OCI-LY7 (cell line): Measurements from ENCODE around the gene TK2. TPM values are rescaled to one million over a fixed set of nuclear protein-coding genes. Genes with fewer than 3 reads are reported as not detected.
A peak's percentile ranks its signal among the peaks of the same experiment; 100 is the strongest.

Source experiments
- BruUV-seq: library from RNA; stranded (reverse); fragments of 400-500 nt; replicated peaks from 2 replicates; lab custom pipeline; 2021; lab: Mats Ljungman, UMichigan
- CTCF ChIA-PET: fragments of 300-600 bp; sonication (Branson Sonifier 250); formaldehyde crosslinking; loops from one replicate; lab custom pipeline; 2022; ENCODE audit warnings: antibody characterized with exemption; ENCODE audit not compliant: unreplicated experiment; lab: Charles Lee
- POLR2A ChIA-PET: fragments of 300-600 bp; sonication (Branson Sonifier 250); formaldehyde crosslinking; loops from one replicate; lab custom pipeline; 2022; ENCODE audit warnings: antibody characterized with exemption; lab: Charles Lee
- DNase-seq: peaks from one replicate; pipeline ENCODE4 v3.0.0-alpha.2; 2015; ENCODE audit warnings: low spot score
- H2AFZ ChIP-seq: fragments of 200-600 bp; sonication (generic), shearing (Covaris generic); 2 replicates; pipeline ENCODE4 v1.6.1; 2014; ENCODE audit warnings: mild to moderate bottlenecking, antibody characterized with exemption, low read length, moderate library complexity
- H3K27ac ChIP-seq: fragments of 200-600 bp; sonication (generic); 2 replicates; pipeline ENCODE4 v1.5.1; 2014; ENCODE audit warnings: mixed run types, low read depth, mild to moderate bottlenecking, moderate library complexity, low read length, inconsistent platforms; ENCODE audit not compliant: poor library complexity, severe bottlenecking
- H3K36me3 ChIP-seq: fragments of 200-600 bp; sonication (generic); 2 replicates; pipeline ENCODE4 v1.6.1; 2014; ENCODE audit warnings: mild to moderate bottlenecking, antibody characterized with exemption, low read length, moderate library complexity, mixed read lengths; ENCODE audit not compliant: insufficient read depth
- H3K4me1 ChIP-seq: fragments of 200-600 bp; sonication (generic); 2 replicates; pipeline ENCODE4 v1.5.1; 2014; ENCODE audit warnings: mild to moderate bottlenecking, low read length; ENCODE audit not compliant: insufficient read depth, poor library complexity, severe bottlenecking
- H3K4me2 ChIP-seq: fragments of 200-600 bp; sonication (generic); 2 replicates; pipeline ENCODE4 v1.6.1; 2014; ENCODE audit warnings: mild to moderate bottlenecking, low read length
- H3K4me3 ChIP-seq: fragments of 200-600 bp; sonication (generic); 2 replicates; pipeline ENCODE4 v1.5.1; 2014; ENCODE audit warnings: mild to moderate bottlenecking, low read depth, low read length; ENCODE audit not compliant: poor library complexity, severe bottlenecking
- H3K79me2 ChIP-seq: fragments of 200-600 bp; sonication (generic); 2 replicates; pipeline ENCODE4 v1.6.1; 2016; ENCODE audit warnings: low read depth, mild to moderate bottlenecking, low read length, moderate library complexity, mixed read lengths; ENCODE audit not compliant: insufficient read depth
- H3K9me2 ChIP-seq: fragments of 200-600 bp; sonication (generic); 2 replicates; pipeline ENCODE4 v1.6.1; 2016; ENCODE audit warnings: mild to moderate bottlenecking, low read length, mixed read lengths; ENCODE audit not compliant: insufficient read depth
- H3K9me3 ChIP-seq: fragments of 200-600 bp; sonication (generic); 2 replicates; pipeline ENCODE4 v1.6.1; 2014; ENCODE audit warnings: mild to moderate bottlenecking, mixed run types, low read length, mixed read lengths
- H4K20me1 ChIP-seq: fragments of 200-600 bp; sonication (generic); 2 replicates; pipeline ENCODE4 v1.6.1; 2014; ENCODE audit warnings: mild to moderate bottlenecking, antibody characterized with exemption, low read length, moderate library complexity, mixed read lengths; ENCODE audit not compliant: insufficient read depth
- EZH2phosphoT487 ChIP-seq: fragments of 200-600 bp; sonication (generic); IDR thresholded peaks from 2 replicates; pipeline ENCODE4 v1.6.1; 2018; ENCODE audit warnings: low read depth, borderline replicate concordance, mild to moderate bottlenecking, mixed run types, antibody characterized with exemption, low read length, moderate library complexity, mixed read lengths
- intact Hi-C: fragments of 100-400 bp; cut with micrococcal nuclease; formaldehyde crosslinking; loops from one replicate; pipeline ENCODE4 v1.10.0; 2022; ENCODE audit not compliant: unreplicated experiment
- total RNA-seq, 2 experiments: library from RNA; depleted of rRNA in 1 of 2; stranded (reverse); fragments of >200 nt in 1 of 2; shearing (Covaris generic) in 1 of 2; gene quantifications; 2 replicates each; pipeline ENCODE4 v1.2.3, GENCODE V29; 2014 to 2022
- TF ChIP-seq, protein P1 (sequence below): fragments of 200-600 bp; sonication (generic); conservative IDR thresholded peaks from 2 replicates; pipeline ENCODE4 v1.5.1; 2014; ENCODE audit warnings: mild to moderate bottlenecking, antibody characterized with exemption, low read length, moderate library complexity, mixed read lengths

Gene TK2
- total RNA-seq, 2 experiments from 2014 or later: 0.06 to 1.9 TPM

- no peak for TF ChIP-seq EZH2phosphoT487
- TF ChIP-seq, protein P1, sequence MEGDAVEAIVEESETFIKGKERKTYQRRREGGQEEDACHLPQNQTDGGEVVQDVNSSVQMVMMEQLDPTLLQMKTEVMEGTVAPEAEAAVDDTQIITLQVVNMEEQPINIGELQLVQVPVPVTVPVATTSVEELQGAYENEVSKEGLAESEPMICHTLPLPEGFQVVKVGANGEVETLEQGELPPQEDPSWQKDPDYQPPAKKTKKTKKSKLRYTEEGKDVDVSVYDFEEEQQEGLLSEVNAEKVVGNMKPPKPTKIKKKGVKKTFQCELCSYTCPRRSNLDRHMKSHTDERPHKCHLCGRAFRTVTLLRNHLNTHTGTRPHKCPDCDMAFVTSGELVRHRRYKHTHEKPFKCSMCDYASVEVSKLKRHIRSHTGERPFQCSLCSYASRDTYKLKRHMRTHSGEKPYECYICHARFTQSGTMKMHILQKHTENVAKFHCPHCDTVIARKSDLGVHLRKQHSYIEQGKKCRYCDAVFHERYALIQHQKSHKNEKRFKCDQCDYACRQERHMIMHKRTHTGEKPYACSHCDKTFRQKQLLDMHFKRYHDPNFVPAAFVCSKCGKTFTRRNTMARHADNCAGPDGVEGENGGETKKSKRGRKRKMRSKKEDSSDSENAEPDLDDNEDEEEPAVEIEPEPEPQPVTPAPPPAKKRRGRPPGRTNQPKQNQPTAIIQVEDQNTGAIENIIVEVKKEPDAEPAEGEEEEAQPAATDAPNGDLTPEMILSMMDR: no peak
- Histone ChIP-seq H3K36me3 (no peaks in the 10 kb centered on the region), H3K4me3 (no peak overlapping the region), H3K4me1 (peaks cover 55% of the 10 kb centered on the region), H3K9me3 (no peaks in the 10 kb centered on the region), H2AFZ (no peak overlapping the region), H3K4me2 (no peak overlapping the region), H3K27ac (no peak overlapping the region), H3K79me2 (no peaks in the 10 kb centered on the region), H3K9me2 (no peaks in the 10 kb centered on the region), H4K20me1 (no peaks in the 10 kb centered on the region)
- BruUV-seq: no TSS peak
- POLR2A ChIA-PET: interaction anchor here (0.7 to 1.6 kb wide), 2 partner anchors 10 to 26 kb away, joined by 4 to 5 read pairs; no protein-coding TSS in a partner anchor
- DNase-seq: no peak
- CTCF ChIA-PET: interaction anchor here (0.9 kb wide), 1 partner anchor 25 kb away, joined by 3 read pairs; no protein-coding TSS in a partner anchor
- intact Hi-C loops: no loop called here
Measured at GRCh38 chr16:66547101-66547989, 2.6 kb downstream of the TK2 start.

DNA sequence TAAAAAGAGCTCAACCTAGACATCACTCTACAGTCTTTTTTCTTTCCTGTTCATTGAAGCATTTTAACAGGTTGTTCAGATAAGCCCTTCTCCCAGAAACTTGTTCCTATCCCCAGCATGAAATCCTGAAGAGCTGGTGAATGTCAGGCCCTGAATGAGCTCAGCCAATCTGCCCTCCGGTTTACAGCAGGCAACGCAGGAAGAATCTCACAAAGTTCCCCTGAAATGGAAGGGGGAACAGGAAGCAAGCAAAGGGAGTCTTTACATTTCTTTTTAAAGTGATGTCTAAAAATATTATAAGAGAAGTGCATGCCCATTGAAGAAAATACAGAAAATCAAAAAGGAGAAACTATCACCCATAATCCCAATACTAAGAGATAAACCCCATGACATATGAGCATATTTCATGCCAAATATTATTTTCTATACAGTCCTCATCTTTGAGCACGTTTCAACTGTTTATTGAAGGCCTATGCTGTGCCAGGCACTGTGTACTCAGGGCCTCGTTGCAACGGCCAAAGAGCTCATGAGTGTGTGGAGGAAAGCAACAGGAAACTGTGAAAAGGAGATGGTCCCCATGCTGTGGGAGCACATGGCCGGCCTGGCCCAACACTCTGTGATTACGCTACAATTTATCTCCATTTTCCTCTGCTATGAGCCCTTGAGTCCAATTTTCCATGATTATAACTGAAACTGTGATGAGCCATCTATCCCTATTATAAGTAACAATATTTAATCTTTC lies 5.7 kb downstream of the TK2 start:
- Histone ChIP-seq H3K9me2 (no peaks in the 10 kb centered on the region), H4K20me1 (no peaks in the 10 kb centered on the region), H3K9me3 (no peaks in the 10 kb centered on the region), H2AFZ (peak overlapping the region; percentile 33; the same call in 1 of the 2 replicates), H3K36me3 (no peaks in the 10 kb centered on the region), H3K4me2 (peak overlapping the region; percentile 43), H3K79me2 (no peaks in the 10 kb centered on the region), H3K4me1 (peaks cover 46% of the 10 kb centered on the region), H3K4me3 (no peak overlapping the region), H3K27ac (no peak overlapping the region)
- POLR2A ChIA-PET: interaction anchor here (0.6 to 2.1 kb wide), 7 partner anchors 8 to 1576 kb away, joined by 3 to 10 read pairs (median 5); partner anchors contain the start of gene CKLF
- DNase-seq: no peak
- no TSS peak for BruUV-seq
- CTCF ChIA-PET: interaction anchor here (0.6 kb wide), 1 partner anchor 10 kb away, joined by 3 read pairs; no protein-coding TSS in a partner anchor
- intact Hi-C loops: no loop called here
- TF ChIP-seq EZH2phosphoT487: no peak
- TF ChIP-seq, protein P1: no peak
